DMS153 treated with DMSO at 0.1 percent for 48 hours (cell line): ENCODE measurements around the gene H1-8.
A peak's percentile ranks its signal among the peaks of the same experiment; 100 is the strongest.

Source experiments
- DNase-seq: peaks from one replicate; lab custom pipeline; 2025; ENCODE audit not compliant: unreplicated experiment; lab: John Stamatoyannopoulos, UW

H1-8 gene

DNA sequence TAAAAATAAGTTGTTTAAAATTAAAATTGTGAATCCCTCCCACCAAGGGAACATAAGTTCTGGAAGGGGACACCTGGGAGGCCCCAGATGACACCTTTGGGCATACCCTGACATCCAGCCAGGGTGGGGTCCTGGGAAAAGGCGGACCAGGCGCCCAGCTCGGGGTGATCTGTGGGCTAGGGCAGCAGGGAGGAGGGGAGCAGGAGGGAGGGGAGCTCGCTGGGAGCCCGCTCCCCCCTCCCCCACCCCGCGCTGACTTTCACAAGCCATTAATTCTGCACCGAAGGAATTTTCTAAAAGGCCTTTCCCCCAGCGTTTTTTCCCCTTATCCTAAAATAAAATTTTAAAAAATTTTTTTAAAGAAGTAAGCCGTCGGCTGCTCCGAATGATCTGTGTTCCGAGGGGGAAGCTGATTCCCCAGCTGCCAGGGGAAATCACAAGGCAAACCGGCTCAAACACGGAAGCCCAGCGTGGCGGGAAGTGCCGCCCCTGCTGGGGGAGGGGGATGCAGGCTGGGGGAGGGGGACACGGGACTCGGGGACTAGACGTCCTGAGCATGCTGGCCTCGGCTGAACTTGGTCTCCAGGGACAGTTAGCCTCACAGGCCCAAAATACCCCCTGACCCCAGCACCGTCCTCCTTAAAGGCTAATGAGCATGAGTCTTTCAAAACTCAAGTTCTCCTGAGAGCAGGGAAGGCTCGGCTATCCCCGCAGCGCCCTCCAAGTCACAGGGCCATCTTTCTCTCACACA is 49.6 kb downstream of the H1-8 start:
- DNase-seq = peak; percentile 34

GRCh38 chr3:129593230-129593594 is 50.2 kb downstream of the H1-8 start:
- no peak for DNase-seq

GRCh38 chr3:129593595-129594339 is 50.8 kb downstream of the H1-8 start:
- peak; percentile 96 for DNase-seq

GRCh38 chr3:129594409-129594808 is 51.4 kb downstream of the H1-8 start:
- DNase-seq = no peak

GRCh38 chr3:129594907-129595390 is 52.0 kb downstream of the H1-8 start:
- DNase-seq = no peak

GRCh38 chr3:129595544-129596193 is 52.7 kb downstream of the H1-8 start:
- DNase-seq = no peak

DNA sequence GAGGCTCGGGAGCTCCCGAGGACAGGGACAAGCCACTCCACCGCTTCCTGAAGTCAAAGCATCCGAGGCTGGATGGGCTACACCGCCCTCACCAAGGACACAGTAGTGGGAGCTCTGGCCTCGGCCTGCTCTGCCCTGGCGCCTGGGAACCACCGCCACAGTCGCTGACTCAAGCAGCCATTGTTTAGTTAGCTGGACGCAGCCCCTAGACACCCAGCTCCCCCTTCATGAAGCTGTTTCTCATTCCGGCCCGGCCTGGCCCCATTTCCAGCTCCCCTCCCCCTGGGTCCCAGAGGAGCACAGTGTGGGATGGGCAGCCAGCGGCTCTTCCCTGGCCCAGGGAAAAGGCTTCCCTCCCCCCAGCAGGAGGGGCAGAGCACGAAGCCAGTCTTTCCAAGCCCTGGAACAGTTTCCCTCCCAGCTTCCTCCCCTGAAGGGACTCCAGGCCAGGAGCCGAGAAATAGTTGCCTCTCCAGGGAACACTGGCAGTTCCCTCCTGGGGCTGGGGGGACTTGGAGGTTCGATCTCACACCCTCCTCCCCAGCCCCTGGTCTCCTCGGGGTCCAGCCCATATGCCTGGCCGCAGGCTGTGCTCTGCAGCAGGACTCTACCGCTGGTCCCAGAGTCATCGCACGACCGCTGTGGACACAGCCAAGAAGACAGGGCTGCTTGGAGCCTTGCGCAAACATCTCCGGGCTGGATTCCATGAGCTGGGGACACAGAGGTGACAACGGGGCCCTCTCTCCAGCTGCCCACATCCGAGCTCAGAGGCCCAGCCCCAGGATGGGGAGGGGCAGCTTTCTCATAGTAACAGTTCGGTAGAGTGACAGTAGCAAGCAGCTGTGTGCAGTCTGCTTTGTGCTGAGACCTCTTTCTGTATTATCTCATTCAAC is 53.5 kb downstream of the H1-8 start:
- DNase-seq = peak; percentile 59

GRCh38 chr3:129597087-129597999 is 54.4 kb downstream of the H1-8 start:
- peak; percentile 60 for DNase-seq

- no peak for DNase-seq
These were observed 55.0 kb downstream of the H1-8 start for GRCh38 chr3:129598000-129598381.

DNA sequence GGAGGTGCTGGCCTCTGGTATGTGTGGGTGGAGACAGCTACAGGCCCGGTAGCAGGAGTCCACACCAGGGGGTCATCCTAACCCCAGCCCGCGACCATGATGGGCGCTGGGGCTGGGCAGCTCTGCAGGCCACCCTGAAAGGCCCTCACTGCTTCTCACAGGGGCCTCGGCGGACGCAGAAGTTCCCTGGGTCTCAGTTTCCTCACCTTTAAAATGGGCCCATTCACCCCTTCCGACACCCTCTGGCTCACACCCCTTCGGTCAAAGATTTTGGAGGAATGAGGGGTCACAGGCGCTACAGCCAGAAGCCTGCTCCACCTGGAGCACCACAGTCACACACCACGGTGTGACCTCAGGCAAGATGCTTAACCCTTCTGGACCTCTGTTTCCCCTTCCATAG is 55.5 kb downstream of the H1-8 start:
- DNase-seq = no peak

- DNase-seq = no peak
These were observed 56.1 kb downstream of the H1-8 start for GRCh38 chr3:129599073-129599472.

GRCh38 chr3:129599607-129600006 is 56.6 kb downstream of the H1-8 start:
- no peak for DNase-seq

DNA sequence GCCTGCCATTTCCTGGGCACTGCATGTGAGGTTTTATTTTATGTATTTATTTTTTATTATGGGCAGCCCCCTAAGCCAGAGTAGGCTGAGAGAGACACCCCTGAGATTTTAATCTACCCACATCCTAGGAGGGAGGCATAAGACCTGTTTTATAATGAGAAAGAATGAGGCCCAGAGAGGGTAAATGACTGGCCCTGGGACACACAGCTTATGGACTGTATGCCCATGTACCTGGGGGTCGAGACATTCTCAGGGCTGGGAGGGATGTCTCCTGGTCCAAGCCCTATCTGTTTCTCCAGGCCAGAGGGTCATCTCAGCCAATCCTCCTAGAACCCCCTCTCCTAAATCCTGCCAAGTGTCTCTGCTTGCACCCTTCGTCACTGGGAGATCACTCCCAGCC is 57.4 kb downstream of the H1-8 start:
- DNase-seq = no peak
